Stimulated activated CD4-positive, alpha-beta T cell treated with anti-CD3 and anti-CD28 coated beads, Interleukin-1b, Interleukin-23, amount 100 ng/mL, for 4 hours (primary cell): ENCODE measurements around the gene CCNG1.

Experiments
- DNase-seq, 2 donors: peaks; one replicate each; pipeline ENCODE4 v3.0.0-alpha.2; 2020; ENCODE audit warnings: low read depth in 2 of 2

CCNG1 gene

DNA sequence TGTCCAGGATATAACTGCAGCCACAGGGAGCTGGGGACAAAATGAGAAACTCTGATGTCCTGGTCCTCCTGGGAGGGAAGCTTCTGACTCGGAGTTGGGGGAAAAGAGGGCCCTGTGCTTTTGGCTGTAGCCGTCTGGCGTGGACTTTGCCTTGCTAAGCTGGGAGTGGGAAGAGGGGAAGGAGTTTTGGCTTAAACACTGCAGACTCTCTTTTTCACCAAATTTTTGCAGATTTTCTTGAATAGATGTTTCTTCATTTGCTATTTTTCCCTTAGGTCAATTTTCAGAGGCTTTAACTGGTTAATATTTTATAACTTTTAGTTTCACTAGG, 52.3 kb downstream of the CCNG1 start:
- DNase-seq, result no peak
